ENCODE measurements around the gene PITPNC1.

DNA sequence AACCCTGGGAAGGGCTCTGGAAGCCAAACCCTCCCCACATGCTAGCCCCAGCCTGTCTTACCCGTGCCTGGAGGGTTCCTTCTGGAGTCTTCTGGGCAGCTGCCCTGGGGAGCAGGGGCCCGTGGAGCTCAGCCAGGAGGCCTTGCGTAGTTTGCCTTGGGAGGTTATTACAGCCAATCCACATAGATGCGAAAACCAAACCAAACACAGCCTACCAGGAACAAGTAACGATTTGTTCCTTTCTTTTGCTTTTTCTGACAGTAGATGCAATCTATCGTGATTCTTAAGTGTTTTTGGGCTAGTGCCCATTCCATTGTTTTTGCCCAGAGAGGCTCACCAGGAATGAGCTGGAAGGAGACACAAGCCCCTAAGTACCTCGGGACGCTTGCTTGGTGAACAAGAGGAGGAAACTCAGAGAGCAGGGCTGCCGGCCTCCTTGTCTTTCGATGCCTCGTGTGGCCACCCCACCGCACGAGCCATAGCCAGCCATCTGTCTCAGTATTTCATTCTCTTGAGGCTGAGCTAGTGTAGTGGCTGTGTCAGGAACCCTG lies 238.0 kb downstream of the PITPNC1 start:
- TF ChIP-seq EZH2 (optimal IDR thresholded peaks at IDR 0.05; ENCODE audit: low read depth, low read length) = no peak
- TF ChIP-seq, protein P1, sequence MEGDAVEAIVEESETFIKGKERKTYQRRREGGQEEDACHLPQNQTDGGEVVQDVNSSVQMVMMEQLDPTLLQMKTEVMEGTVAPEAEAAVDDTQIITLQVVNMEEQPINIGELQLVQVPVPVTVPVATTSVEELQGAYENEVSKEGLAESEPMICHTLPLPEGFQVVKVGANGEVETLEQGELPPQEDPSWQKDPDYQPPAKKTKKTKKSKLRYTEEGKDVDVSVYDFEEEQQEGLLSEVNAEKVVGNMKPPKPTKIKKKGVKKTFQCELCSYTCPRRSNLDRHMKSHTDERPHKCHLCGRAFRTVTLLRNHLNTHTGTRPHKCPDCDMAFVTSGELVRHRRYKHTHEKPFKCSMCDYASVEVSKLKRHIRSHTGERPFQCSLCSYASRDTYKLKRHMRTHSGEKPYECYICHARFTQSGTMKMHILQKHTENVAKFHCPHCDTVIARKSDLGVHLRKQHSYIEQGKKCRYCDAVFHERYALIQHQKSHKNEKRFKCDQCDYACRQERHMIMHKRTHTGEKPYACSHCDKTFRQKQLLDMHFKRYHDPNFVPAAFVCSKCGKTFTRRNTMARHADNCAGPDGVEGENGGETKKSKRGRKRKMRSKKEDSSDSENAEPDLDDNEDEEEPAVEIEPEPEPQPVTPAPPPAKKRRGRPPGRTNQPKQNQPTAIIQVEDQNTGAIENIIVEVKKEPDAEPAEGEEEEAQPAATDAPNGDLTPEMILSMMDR (IDR thresholded peaks at IDR 0.05; ENCODE audit: low read length) = no peak
- TF ChIP-seq EZH2phosphoT487 (IDR thresholded peaks at IDR 0.05; ENCODE audit: low read length) = no peak
